IMR-90 (cell line): ENCODE measurements around the gene MRPL54. TPM values are rescaled to one million over a fixed set of nuclear protein-coding genes. Genes with fewer than 3 reads are reported as not detected.

ENCODE experiments used
- ATAC-seq: fragments of 200-7000 bp; cut with Tn5 transposase; 2 replicates; pipeline ENCODE4 v1.9.1; 2020; ENCODE audit warnings: low read depth, mild to moderate bottlenecking, moderate library complexity
- BruUV-seq: library from RNA; stranded (reverse); fragments of 400-500 nt; replicated peaks from 2 replicates; lab custom pipeline; 2021; lab: Mats Ljungman, UMichigan
- CTCF ChIA-PET: fragments of 300-600 bp; formaldehyde crosslinking; extraction: SDS; loops from one replicate; lab custom pipeline; 2021; ENCODE audit warnings: antibody characterized with exemption; lab: Yijun Ruan, JAX
- POLR2A ChIA-PET: fragments of 300-600 bp; sonication (Branson Sonifier 250); formaldehyde crosslinking; loops from one replicate; lab custom pipeline; 2022; ENCODE audit warnings: antibody characterized with exemption; ENCODE audit not compliant: unreplicated experiment; lab: Charles Lee
- DNase-seq: peaks from one replicate; pipeline ENCODE4 v3.0.0; 2013
- H2AFZ ChIP-seq: replicated peaks from 2 replicates; pipeline ENCODE3; 2013; ENCODE audit warnings: low read length, mild to moderate bottlenecking; ENCODE audit not compliant: poor library complexity
- H2AK5ac ChIP-seq: 2 replicates; pipeline ENCODE4 v1.6.1; 2013; ENCODE audit warnings: low read depth, low read length, inconsistent platforms
- H2AK9ac ChIP-seq: replicated peaks from 2 replicates; pipeline ENCODE3; 2013; ENCODE audit warnings: mild to moderate bottlenecking, low read depth, low read length, moderate library complexity; ENCODE audit not compliant: poor library complexity
- H2BK120ac ChIP-seq: 2 replicates; pipeline ENCODE4 v1.6.1; 2013; ENCODE audit warnings: low read depth, low read length, inconsistent platforms
- H2BK15ac ChIP-seq: 3 replicates; pipeline ENCODE4 v1.6.1; 2013; ENCODE audit warnings: low read depth, low read length, inconsistent platforms
- H2BK20ac ChIP-seq: 2 replicates; pipeline ENCODE4 v1.6.1; 2013; ENCODE audit warnings: low read depth, mild to moderate bottlenecking, inconsistent platforms, low read length, moderate library complexity
- H2BK5ac ChIP-seq: 2 replicates; pipeline ENCODE4 v1.6.1; 2013; ENCODE audit warnings: mild to moderate bottlenecking, low read depth, low read length, inconsistent platforms; ENCODE audit not compliant: poor library complexity, severe bottlenecking
- H3K14ac ChIP-seq: replicated peaks from 2 replicates; pipeline ENCODE4 v1.6.1; 2013; ENCODE audit warnings: low read depth, low read length, inconsistent platforms
- H3K18ac ChIP-seq: 2 replicates; pipeline ENCODE4 v1.6.1; 2013; ENCODE audit warnings: low read depth, low read length, control low read depth
- H3K23ac ChIP-seq: 2 replicates; pipeline ENCODE4 v1.6.1; 2013; ENCODE audit warnings: low read depth, low read length, inconsistent platforms
- H3K27ac ChIP-seq: 2 replicates; pipeline ENCODE4 v1.5.1; 2013; ENCODE audit warnings: mild to moderate bottlenecking, control low read depth, low read length; ENCODE audit not compliant: insufficient read depth
- H3K27me3 ChIP-seq: 2 replicates; pipeline ENCODE4 v1.6.1; 2013; ENCODE audit warnings: low read length; ENCODE audit not compliant: control insufficient read depth, insufficient read depth
- H3K36me3 ChIP-seq: 2 replicates; pipeline ENCODE4 v1.6.1; 2013; ENCODE audit warnings: low read length, mixed read lengths; ENCODE audit not compliant: control insufficient read depth, insufficient read depth
- H3K4ac ChIP-seq: 2 replicates; pipeline ENCODE4 v1.6.1; 2013; ENCODE audit warnings: low read depth, low read length, inconsistent platforms
- H3K4me1 ChIP-seq: 2 replicates; pipeline ENCODE4 v1.6.1; 2013; ENCODE audit warnings: low read length, mixed read lengths; ENCODE audit not compliant: control insufficient read depth, insufficient read depth
- H3K4me2 ChIP-seq: 2 replicates; pipeline ENCODE4 v1.6.1; 2013; ENCODE audit warnings: low read depth, mild to moderate bottlenecking, control low read depth, low read length, moderate library complexity
- H3K4me3 ChIP-seq: 2 replicates; pipeline ENCODE4 v1.5.1; 2013; ENCODE audit warnings: low read depth, mild to moderate bottlenecking, control low read depth, low read length, moderate library complexity; ENCODE audit not compliant: insufficient read depth
- H3K56ac ChIP-seq: 2 replicates; pipeline ENCODE4 v1.6.1; 2013; ENCODE audit warnings: low read length, inconsistent platforms; ENCODE audit not compliant: insufficient read depth; ENCODE audit errors: extremely low read depth
- H3K79me1 ChIP-seq, 2 experiments: 2 replicates each; pipeline ENCODE4 v1.6.1; 2013; ENCODE audit warnings: low read length in 2 of 2, inconsistent platforms in 1 of 2, low read depth in 1 of 2
- H3K9ac ChIP-seq: 2 replicates; pipeline ENCODE4 v1.6.1; 2013; ENCODE audit warnings: low read depth, low read length, control low read depth
- H3K9me1 ChIP-seq: 2 replicates; pipeline ENCODE4 v1.6.1; 2013; ENCODE audit warnings: low read length, inconsistent platforms; ENCODE audit not compliant: insufficient read depth
- H3K9me3 ChIP-seq: 2 replicates; pipeline ENCODE4 v1.6.1; 2013; ENCODE audit warnings: low read length; ENCODE audit not compliant: control insufficient read depth, insufficient read depth
- H4K20me1 ChIP-seq: 2 replicates; pipeline ENCODE4 v1.6.1; 2013; ENCODE audit warnings: low read length, inconsistent platforms; ENCODE audit not compliant: insufficient read depth
- H4K5ac ChIP-seq: 2 replicates; pipeline ENCODE4 v1.6.1; 2013; ENCODE audit warnings: mild to moderate bottlenecking, low read depth, low read length, control low read depth
- H4K8ac ChIP-seq, 2 experiments: 2 replicates each; pipeline ENCODE4 v1.6.1; 2013; ENCODE audit warnings: low read depth in 2 of 2, low read length in 2 of 2, control low read depth in 1 of 2, inconsistent platforms in 1 of 2
- H4K91ac ChIP-seq: 2 replicates; pipeline ENCODE4 v1.6.1; 2013; ENCODE audit warnings: low read depth, low read length, inconsistent platforms; ENCODE audit not compliant: insufficient read depth
- CTCF ChIP-seq: conservative IDR thresholded peaks from 2 replicates; pipeline ENCODE4 v1.5.1; 2012; ENCODE audit warnings: mild to moderate bottlenecking, low read depth, low read length, improper control_type of control experiment
- MXI1 ChIP-seq: IDR thresholded peaks from 2 replicates; pipeline ENCODE4 v1.6.1; 2012; ENCODE audit warnings: low read depth, mild to moderate bottlenecking, low read length, moderate library complexity, borderline replicate concordance
- POLR2A ChIP-seq: IDR thresholded peaks from 2 replicates; pipeline ENCODE4 v1.6.1; 2012; ENCODE audit warnings: mild to moderate bottlenecking, low read depth, low read length
- WGBS, 2 experiments: methylation state at CpG; one replicate each; pipeline versions ENCODE4 v1.1.5 to v1.1.7; 2013; ENCODE audit warnings: missing lambda C conversion rate in 2 of 2; ENCODE audit not compliant: insufficient read length in 1 of 2; ENCODE audit errors: extremely low coverage in 2 of 2; 5-methylcytosine and 5-hydroxymethylcytosine counted together
- dilution Hi-C: fragments of 300-500 bp; cut with HindIII; formaldehyde crosslinking; loops from one replicate; pipeline ENCODE4 v1.14.3; 2018; ENCODE audit warnings: low sequenced_read_pairs; ENCODE audit not compliant: unreplicated experiment
- in situ Hi-C: fragments of 300-500 bp; cut with MboI; formaldehyde crosslinking; loops from 3 replicates; pipeline ENCODE4 v1.14.3; 2019; ENCODE audit warnings: low sequenced_read_pairs, inconsistent platforms, mixed read lengths
- intact Hi-C: fragments of 100-400 bp; cut with micrococcal nuclease; formaldehyde crosslinking; loops from 2 replicates; pipeline ENCODE4 v1.10.0; 2022
- polyA plus RNA-seq, 3 experiments: library from polyadenylated mRNA; depleted of rRNA; stranded (reverse); fragments of >200 nt; gene quantifications; 2 replicates each; pipeline ENCODE4 v1.2.3, GENCODE V29; 2012; ENCODE audit warnings: low replicate concordance in 1 of 3
- total RNA-seq: library from RNA; depleted of rRNA; stranded (reverse); fragments of >200 nt; gene quantifications from 2 replicates; pipeline ENCODE4 v1.2.3, GENCODE V29; 2012
- TF ChIP-seq, protein P1 (sequence below): fragments of 150-350 bp; IDR thresholded peaks from 2 replicates; pipeline ENCODE4 v1.6.1; 2016; ENCODE audit warnings: low read depth, mild to moderate bottlenecking, low read length, moderate library complexity, borderline replicate concordance
- TF ChIP-seq, protein P2 (sequence below): fragments of 150-350 bp; IDR thresholded peaks from 2 replicates; pipeline ENCODE4 v1.6.1; 2017; ENCODE audit warnings: mild to moderate bottlenecking, antibody characterized with exemption, low read length, low read depth

The MRPL54 gene
- total and polyA plus RNA-seq, 2 of the 4 experiments (the other 2 are of a cell fraction) = 55.9 to 75.7 TPM

DNA sequence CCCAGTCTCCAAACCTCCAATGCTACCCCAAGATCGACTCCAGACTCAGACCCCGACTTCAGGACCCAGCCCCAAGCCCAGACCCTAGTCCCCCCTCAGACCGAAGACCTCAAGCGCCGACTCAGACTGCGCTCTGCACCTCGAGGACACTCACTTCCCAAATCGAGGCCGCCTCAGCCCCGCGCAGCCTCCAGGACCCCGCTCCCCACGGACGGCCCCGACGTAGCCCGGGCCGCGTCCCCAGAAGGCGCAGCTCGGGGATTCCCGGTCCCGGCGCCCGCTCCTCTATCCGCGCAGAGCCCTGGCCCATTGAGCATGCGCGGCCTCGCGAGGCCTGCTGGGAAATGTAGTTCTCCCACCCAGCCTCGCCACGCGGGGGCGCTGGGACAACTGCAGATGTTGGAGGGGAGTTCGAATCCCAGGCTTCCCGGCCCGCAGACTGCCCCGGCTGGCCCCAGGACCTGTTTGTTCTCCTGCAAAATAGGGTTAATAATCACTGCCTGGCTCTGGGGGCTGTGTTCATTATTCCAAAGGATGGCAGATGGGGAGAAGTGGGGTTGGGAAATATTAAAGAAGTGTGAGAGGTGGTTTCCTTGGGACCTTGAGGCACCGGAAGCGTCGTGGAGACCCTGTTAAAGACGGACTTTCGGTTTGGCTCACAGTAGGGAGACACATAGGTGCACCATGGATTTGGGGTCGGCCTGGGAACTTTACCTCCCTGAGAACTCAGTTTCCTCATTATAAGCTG, 926 bp upstream of the MRPL54 start, which contains the start of gene APBA3 (continued):
- TF ChIP-seq CTCF = peak; percentile 76

DNA sequence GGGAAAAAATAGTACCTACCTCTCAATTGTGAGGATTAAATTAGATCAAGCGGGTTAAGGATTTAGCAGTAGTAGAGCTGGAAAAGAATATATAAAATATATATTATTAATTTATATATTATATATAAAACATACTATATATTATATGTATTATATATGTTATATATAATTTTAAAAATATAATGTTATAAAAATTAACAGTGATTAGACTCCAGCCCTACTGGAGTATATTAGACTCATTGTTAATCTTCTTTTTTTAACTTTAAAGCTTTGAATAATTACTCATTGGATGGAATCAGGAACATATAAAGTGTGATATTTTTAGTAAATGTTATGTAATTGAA, 380 bp upstream of the MRPL54 start:
- Histone ChIP-seq H3K18ac (no peak overlapping the region), H3K4me3 (no peak overlapping the region), H3K27ac (no peak overlapping the region), H3K23ac (no peak overlapping the region), H2BK20ac (no peak overlapping the region), H2AK5ac (peak overlapping the region; percentile 73; the same call in 1 of the 2 replicates), H4K5ac (peak overlapping the region; percentile 62; the same call in 1 of the 2 replicates), H2AK9ac (peak overlapping the region; percentile 98), H3K56ac (no peak overlapping the region), H2AFZ (peak overlapping the region; percentile 99), H4K91ac (no peak overlapping the region), H3K4ac (no peak overlapping the region; the same call in 1 of the 2 replicates), H3K9me1 (peaks cover 3% of the 10 kb centered on the region; the same call in 1 of the 2 replicates), H2BK5ac (no peak overlapping the region), H3K79me1 (peaks cover 18 to 39% of the 10 kb centered on the region in 2 experiments), H2BK15ac (0 out of 3 replicates have a peak overlapping the region, but pooled peaks have one; percentile 25), H3K9ac (no peak overlapping the region), H4K20me1 (no peaks in the 10 kb centered on the region), H4K8ac (peak overlapping the region; percentile 80 to 91; a peak in 3 of 4 replicates), H2BK120ac (no peak overlapping the region), H3K27me3 (no peaks in the 10 kb centered on the region), H3K4me2 (peak overlapping the region; percentile 24; the same call in 1 of the 2 replicates), H3K4me1 (peaks cover 2% of the 10 kb centered on the region; the same call in 1 of the 2 replicates), H3K36me3 (peaks cover 13% of the 10 kb centered on the region; the same call in 1 of the 2 replicates), H3K9me3 (no peaks in the 10 kb centered on the region), H3K14ac (no peak overlapping the region)
- CTCF ChIA-PET = interaction anchor here (0.7 kb wide), 1 partner anchor 101 kb away, joined by 3 read pairs; no protein-coding TSS in a partner anchor
- no peak for TF ChIP-seq MXI1
- TF ChIP-seq POLR2A = no peak
- TF ChIP-seq, protein P1, sequence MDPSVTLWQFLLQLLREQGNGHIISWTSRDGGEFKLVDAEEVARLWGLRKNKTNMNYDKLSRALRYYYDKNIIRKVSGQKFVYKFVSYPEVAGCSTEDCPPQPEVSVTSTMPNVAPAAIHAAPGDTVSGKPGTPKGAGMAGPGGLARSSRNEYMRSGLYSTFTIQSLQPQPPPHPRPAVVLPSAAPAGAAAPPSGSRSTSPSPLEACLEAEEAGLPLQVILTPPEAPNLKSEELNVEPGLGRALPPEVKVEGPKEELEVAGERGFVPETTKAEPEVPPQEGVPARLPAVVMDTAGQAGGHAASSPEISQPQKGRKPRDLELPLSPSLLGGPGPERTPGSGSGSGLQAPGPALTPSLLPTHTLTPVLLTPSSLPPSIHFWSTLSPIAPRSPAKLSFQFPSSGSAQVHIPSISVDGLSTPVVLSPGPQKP = no peak
- TF ChIP-seq, protein P2, sequence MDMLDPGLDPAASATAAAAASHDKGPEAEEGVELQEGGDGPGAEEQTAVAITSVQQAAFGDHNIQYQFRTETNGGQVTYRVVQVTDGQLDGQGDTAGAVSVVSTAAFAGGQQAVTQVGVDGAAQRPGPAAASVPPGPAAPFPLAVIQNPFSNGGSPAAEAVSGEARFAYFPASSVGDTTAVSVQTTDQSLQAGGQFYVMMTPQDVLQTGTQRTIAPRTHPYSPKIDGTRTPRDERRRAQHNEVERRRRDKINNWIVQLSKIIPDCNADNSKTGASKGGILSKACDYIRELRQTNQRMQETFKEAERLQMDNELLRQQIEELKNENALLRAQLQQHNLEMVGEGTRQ = no peak
- TF ChIP-seq CTCF = no peak
- no TSS peak for BruUV-seq
- dilution Hi-C loops (no loop called here), in situ Hi-C loops (no loop called here), intact Hi-C loops (no loop called here)
- DNase-seq = no peak
- no CpG with 5 or more reads among the region's 1 CpG for whole genome bisulfite sequencing, 2 experiments
- ATAC-seq = no peak
- POLR2A ChIA-PET = interaction anchor here (1.3 kb wide), 1 partner anchor 24 kb away, joined by 4 read pairs; no protein-coding TSS in a partner anchor
